Gastroesophageal sphincter (tissue), 4 donors: ENCODE data around the gene IL7R. TPM values are rescaled to one million over a fixed set of nuclear protein-coding genes. Genes with fewer than 3 reads are reported as not detected.

Source experiments
- ATAC-seq: fragments of 150-250 bp; one replicate; pipeline ENCODE4 v1.9.1; 2016; ENCODE audit warnings: mild to moderate bottlenecking, moderate library complexity
- H3K27ac ChIP-seq, 4 donors: fragments of 200-600 bp; sonication (generic) in 3 of 4; 1 replicate in 3 of 4; 2 replicates in 1 of 4; pipeline ENCODE4 v1.5.1; 2016 to 2019
- H3K27me3 ChIP-seq: fragments of 200-600 bp; sonication (generic); one replicate; pipeline ENCODE4 v1.5.1; 2019
- H3K36me3 ChIP-seq, 2 donors: fragments of 200-600 bp; sonication (generic); one replicate each; pipeline ENCODE4 v1.5.1; 2019; ENCODE audit warnings: control low read depth in 1 of 2
- H3K4me1 ChIP-seq, 3 donors: fragments of 200-600 bp; sonication (generic); 1 replicate in 2 of 3; 2 replicates in 1 of 3; pipeline ENCODE4 v1.5.1; 2016 to 2019; ENCODE audit warnings: control low read depth in 2 of 3
- H3K4me3 ChIP-seq, 2 donors: fragments of 200-600 bp; sonication (generic); one replicate each; pipeline ENCODE4 v1.5.1; 2019; ENCODE audit warnings: mild to moderate bottlenecking in 1 of 2, moderate library complexity in 1 of 2
- H3K9me3 ChIP-seq, 3 donors: fragments of 200-600 bp; sonication (generic); one replicate each; pipeline ENCODE4 v1.5.1; 2017 to 2019; ENCODE audit warnings: control low read depth in 2 of 3
- CTCF ChIP-seq, 4 experiments: fragments of 200-600 bp in 2 of 4; fragments of 450-650 bp in 2 of 4; sonication (generic) in 1 of 4; IDR thresholded peaks; one replicate each; pipeline ENCODE4 v1.5.1; 2017 to 2019; ENCODE audit warnings: antibody characterized with exemption in 4 of 4, mild to moderate bottlenecking in 2 of 4, moderate library complexity in 2 of 4
- EP300 ChIP-seq: sonication (generic); formaldehyde crosslinking; IDR thresholded peaks from one replicate; pipeline ENCODE4 v1.6.1; 2017; ENCODE audit warnings: antibody characterized with exemption, mild to moderate bottlenecking
- POLR2A ChIP-seq, 2 donors: fragments of 450-650 bp; IDR thresholded peaks; one replicate each; pipeline ENCODE4 v1.6.1; 2017; ENCODE audit warnings: antibody characterized with exemption in 2 of 2, mild to moderate bottlenecking in 2 of 2, moderate library complexity in 1 of 2
- POLR2AphosphoS5 ChIP-seq: sonication (generic); formaldehyde crosslinking; IDR thresholded peaks from one replicate; pipeline ENCODE4 v1.6.1; 2017; ENCODE audit warnings: antibody characterized with exemption
- WGBS, 2 donors: methylation state at CpG; one replicate each; pipeline ENCODE4 v1.1.5; 2018; ENCODE audit warnings: low coverage in 1 of 2; 5-methylcytosine and 5-hydroxymethylcytosine counted together
- total RNA-seq, 4 donors: library from RNA; depleted of rRNA; stranded (reverse); fragments of >200 nt; gene quantifications; one replicate each; pipeline ENCODE4 v1.1.0, GENCODE V29; 2016

IL7R gene
- total RNA-seq, 4 donors from 2014 or later: 1.1 to 10.1 (median 4.0) TPM

GRCh38 chr5:35828082-35828598 lies 28.6 kb upstream of the IL7R start:
- 68 to 84% methylated on average over 4 of the region's 4 CpGs for WGBS, 2 donors
- Histone ChIP-seq H3K9me3 (no peaks in the 10 kb centered on the region), H3K27me3 (peaks cover 3% of the 10 kb centered on the region), H3K36me3 (no peaks in the 10 kb centered on the region), H3K4me1 (no peaks in the 10 kb centered on the region), H3K4me3 (no peak overlapping the region), H3K27ac (no peak overlapping the region)
- TF ChIP-seq POLR2AphosphoS5 (no peak), CTCF (IDR thresholded peaks at IDR 0.05) (no peak), EP300 (no peak), POLR2A (IDR thresholded peaks at IDR 0.05) (no peak)
- ATAC-seq: no peak

- Histone ChIP-seq H3K27ac (no peak overlapping the region), H3K36me3 (no peaks in the 10 kb centered on the region), H3K27me3 (no peaks in the 10 kb centered on the region), H3K4me1 (no peaks in the 10 kb centered on the region), H3K4me3 (no peak overlapping the region), H3K9me3 (no peaks in the 10 kb centered on the region)
- ATAC-seq: no peak
- 66 to 73% methylated on average over 4 of the region's 4 CpGs for WGBS, 2 donors
- no peak for TF ChIP-seq POLR2AphosphoS5
- no peak for TF ChIP-seq EP300
- TF ChIP-seq POLR2A (IDR thresholded peaks at IDR 0.05): no peak
- TF ChIP-seq CTCF (IDR thresholded peaks at IDR 0.05): no peak
Observed at GRCh38 chr5:35830587-35830986, 26.1 kb upstream of the IL7R start.

- TF ChIP-seq CTCF (IDR thresholded peaks at IDR 0.05): no peak
- no peak for TF ChIP-seq POLR2A (IDR thresholded peaks at IDR 0.05)
- no peaks in the 10 kb centered on the region for H3K36me3 ChIP-seq
- ATAC-seq: no peak
- no peak overlapping the region for H3K27ac ChIP-seq
- H3K4me1 ChIP-seq: no peaks in the 10 kb centered on the region
- no peaks in the 10 kb centered on the region for H3K27me3 ChIP-seq
- WGBS, 2 donors: 68 to 73% methylated on average over 2 of the region's 2 CpGs
- no peak overlapping the region for H3K4me3 ChIP-seq
- H3K9me3 ChIP-seq: no peaks in the 10 kb centered on the region
Observed at GRCh38 chr5:35832762-35833161, 23.9 kb upstream of the IL7R start.

- no peak overlapping the region for H3K27ac ChIP-seq
- ATAC-seq: no peak
- H3K27me3 ChIP-seq: no peaks in the 10 kb centered on the region
- no peaks in the 10 kb centered on the region for H3K4me1 ChIP-seq
- no peaks in the 10 kb centered on the region for H3K36me3 ChIP-seq
- TF ChIP-seq POLR2AphosphoS5 (no peak), CTCF (IDR thresholded peaks at IDR 0.05) (no peak), EP300 (no peak), POLR2A (IDR thresholded peaks at IDR 0.05) (no peak)
- 83 to 93% methylated on average over 2 of the region's 2 CpGs for WGBS, 2 donors
- no peak overlapping the region for H3K4me3 ChIP-seq
- no peaks in the 10 kb centered on the region for H3K9me3 ChIP-seq
Observed at GRCh38 chr5:35833224-35833623, 23.5 kb upstream of the IL7R start.

- no peak for ATAC-seq
- Histone ChIP-seq H3K27me3 (no peaks in the 10 kb centered on the region), H3K9me3 (no peaks in the 10 kb centered on the region), H3K27ac (no peak overlapping the region), H3K4me1 (no peaks in the 10 kb centered on the region), H3K4me3 (no peak overlapping the region), H3K36me3 (no peaks in the 10 kb centered on the region)
- 86 to 89% methylated on average over 5 to 7 of the region's 7 CpGs for WGBS, 2 donors
- no peak for TF ChIP-seq POLR2A (IDR thresholded peaks at IDR 0.05)
- no peak for TF ChIP-seq EP300
- TF ChIP-seq POLR2AphosphoS5: no peak
- TF ChIP-seq CTCF (IDR thresholded peaks at IDR 0.05): no peak
Observed at GRCh38 chr5:35835796-35836742, 20.6 kb upstream of the IL7R start.
